K562 (cell line): Measurements from ENCODE around the gene SPDL1. TPM values are rescaled to one million over a fixed set of nuclear protein-coding genes. Genes with fewer than 3 reads are reported as not detected.

Source experiments
- ATAC-seq: fragments of 200-7000 bp; cut with Tn5 transposase; 3 replicates; pipeline ENCODE4 v1.9.1; 2020; ENCODE audit warnings: moderate library complexity
- BruUV-seq: library from RNA; stranded (reverse); fragments of 400-500 nt; replicated peaks from 2 replicates; lab custom pipeline; 2021; lab: Mats Ljungman, UMichigan
- CTCF ChIA-PET: fragments of 300-600 bp; formaldehyde crosslinking; extraction: SDS; loops from one replicate; lab custom pipeline; 2021; ENCODE audit warnings: low intra/inter-chr PET ratio; lab: Yijun Ruan, JAX
- POLR2A ChIA-PET: fragments of 300-600, 350-650 bp; sonication (Branson Sonifier 250); formaldehyde crosslinking; extraction: SDS; loops from one replicate; lab custom pipeline; 2021; ENCODE audit warnings: antibody characterized with exemption, inconsistent platforms; lab: Yijun Ruan, JAX
- DNase-seq, 4 experiments: peaks; one replicate each; pipeline versions ENCODE4 v3.0.0 to v3.0.0-alpha.2; 2011 to 2018; ENCODE audit warnings: low spot score in 3 of 4, mixed read lengths in 3 of 4; ENCODE audit errors: extremely low read depth in 1 of 4
- FAIRE-seq: peaks from 2 replicates; lab custom pipeline; 2011; peaks lifted over from hg19 to GRCh38; lab: Jason Lieb, UNC
- H2AFZ ChIP-seq: 2 replicates; pipeline ENCODE4 v1.6.0; 2011; ENCODE audit warnings: low read depth, low read length, control low read depth, inconsistent platforms
- H3K27ac ChIP-seq: fragments of 200-600 bp; 3 replicates; pipeline ENCODE4 v1.8.0; 2011; ENCODE audit warnings: low read depth, mild to moderate bottlenecking, control low read depth, inconsistent platforms, low read length, moderate library complexity, mixed read lengths; ENCODE audit errors: extremely low read depth
- H3K27me3 ChIP-seq, 2 experiments: fragments of 300-600 bp in 1 of 2; 2 replicates in 1 of 2; 3 replicates in 1 of 2; pipeline versions ENCODE4 v1.6.0 to v1.8.0; 2011; ENCODE audit warnings: inconsistent platforms in 2 of 2, low read length in 2 of 2, mild to moderate bottlenecking in 1 of 2, mixed read lengths in 1 of 2, moderate library complexity in 1 of 2; ENCODE audit not compliant: control insufficient read depth in 2 of 2, insufficient read depth in 2 of 2
- H3K36me3 ChIP-seq: fragments of 300-600 bp; 3 replicates; pipeline ENCODE4 v1.8.0; 2011; ENCODE audit warnings: mild to moderate bottlenecking, low read length, inconsistent platforms; ENCODE audit not compliant: control insufficient read depth, insufficient read depth
- H3K4me1 ChIP-seq, 2 experiments: fragments of 200-600 bp in 1 of 2; replicated peaks in 1 of 2; 2 replicates in 1 of 2; 3 replicates in 1 of 2; pipeline versions ENCODE4 v1.5.1 to v1.8.0; 2011; ENCODE audit warnings: inconsistent platforms in 2 of 2, low read length in 2 of 2, mild to moderate bottlenecking in 1 of 2, mixed read lengths in 1 of 2, moderate library complexity in 1 of 2; ENCODE audit not compliant: control insufficient read depth in 2 of 2, insufficient read depth in 2 of 2
- H3K4me2 ChIP-seq: 2 replicates; pipeline ENCODE4 v1.6.1; 2011; ENCODE audit warnings: low read length, control low read depth, inconsistent platforms, mixed read lengths; ENCODE audit not compliant: insufficient read depth
- H3K4me3 ChIP-seq: fragments of 200-600 bp; sonication (generic), shearing (Covaris generic); 2 replicates; pipeline ENCODE4 v1.5.1; 2016; ENCODE audit warnings: control low read depth, inconsistent platforms
- H3K79me2 ChIP-seq: fragments of 200-600 bp; 3 replicates; pipeline ENCODE4 v1.8.0; 2011; ENCODE audit warnings: low read length, inconsistent platforms; ENCODE audit not compliant: control insufficient read depth, insufficient read depth
- H3K9ac ChIP-seq, 2 experiments: 2 replicates each; pipeline versions ENCODE4 v1.6.0 to v1.6.1; 2011; ENCODE audit warnings: low read depth in 2 of 2, low read length in 2 of 2, control low read depth in 1 of 2, inconsistent platforms in 1 of 2, mild to moderate bottlenecking in 1 of 2, mixed read lengths in 1 of 2; ENCODE audit not compliant: insufficient read depth in 1 of 2
- H3K9me1 ChIP-seq: one replicate; pipeline ENCODE4 v1.6.0; 2011; ENCODE audit warnings: inconsistent platforms, mild to moderate bottlenecking, low read length, moderate library complexity; ENCODE audit not compliant: control insufficient read depth, insufficient read depth
- H3K9me3 ChIP-seq: replicated peaks from 2 replicates; pipeline ENCODE4 v1.5.1; 2011; ENCODE audit warnings: low read depth, low read length, inconsistent platforms; ENCODE audit not compliant: control insufficient read depth, insufficient read depth
- H4K20me1 ChIP-seq: replicated peaks from 2 replicates; pipeline ENCODE4 v1.6.1; 2011; ENCODE audit warnings: low read length, inconsistent platforms, mixed read lengths; ENCODE audit not compliant: control insufficient read depth, insufficient read depth
- ADNP ChIP-seq: fragments of 200-800 bp; sonication (Bioruptor generic); IDR thresholded peaks from 2 replicates; pipeline ENCODE4 v1.6.1; 2016; ENCODE audit warnings: missing genetic modification characterization, missing compliant biosample characterization
- HMG20A ChIP-seq: fragments of 450-650 bp; formaldehyde crosslinking; conservative IDR thresholded peaks from 2 replicates; pipeline ENCODE4 v1.4.0; 2020; ENCODE audit warnings: mild to moderate bottlenecking, mixed read lengths
- POLR3G ChIP-seq: IDR thresholded peaks from 2 replicates; pipeline ENCODE4 v1.6.1; 2011; ENCODE audit not compliant: insufficient read length, insufficient replicate concordance; ENCODE audit errors: extremely low read depth
- THRAP3 ChIP-seq: fragments of 450-650 bp; IDR thresholded peaks from 2 replicates; pipeline ENCODE4 v1.6.1; 2016; ENCODE audit warnings: mild to moderate bottlenecking, inconsistent platforms, borderline replicate concordance
- WGBS: fragments of 100-300 bp; shearing (Covaris generic); methylation state at CpG from one replicate; pipeline ENCODE4 v1.1.6; 2016; ENCODE audit warnings: low coverage, mixed read lengths; ENCODE audit not compliant: insufficient coverage; ENCODE audit errors: missing lambda C conversion rate; 5-methylcytosine and 5-hydroxymethylcytosine counted together
- in situ Hi-C: fragments of 300-500 bp; cut with MboI; formaldehyde crosslinking; loops from 4 replicates; pipeline ENCODE4 v1.15.0; 2018; ENCODE audit warnings: inconsistent platforms, mixed read lengths
- intact Hi-C: fragments of 100-400 bp; cut with micrococcal nuclease; formaldehyde crosslinking; loops from 2 replicates; pipeline ENCODE4 v1.14.2; 2022
- polyA plus RNA-seq, 8 experiments: library from polyadenylated mRNA; depleted of rRNA in 4 of 8; stranded (reverse) in 5 of 8; unstranded in 3 of 8; fragments of >200 nt; fragmentation: Nextera tagmentation in 2 of 8; fragmentation: Illumina TruSeq in 1 of 8; extraction: Ambion mirVana in 2 of 8; extraction: Trizol in 1 of 8; gene quantifications; 2 replicates each; pipeline versions ENCODE4 v1.2.1 to v1.2.3, GENCODE V29; 2011 to 2014; ENCODE audit warnings: inconsistent platforms in 1 of 8, missing spikeins in 1 of 8
- total RNA-seq, 7 experiments: library from RNA; depleted of rRNA in 6 of 7; stranded (reverse); fragments of >200 nt in 6 of 7; fragmentation: Illumina TruSeq in 2 of 7; extraction: Trizol in 2 of 7; gene quantifications; 2 replicates each; pipeline versions ENCODE4 v1.2.1 to v1.2.3, GENCODE V29; 2011 to 2021; ENCODE audit warnings: low replicate concordance in 1 of 7
- TF ChIP-seq, protein P1 (sequence below): sonication (generic); IDR thresholded peaks from 2 replicates; pipeline ENCODE4 v1.6.1; 2016
- TF ChIP-seq, protein P2 (sequence below): fragments of 450-650 bp; IDR thresholded peaks from one replicate; pipeline ENCODE4 v1.6.1; 2018; ENCODE audit warnings: mild to moderate bottlenecking, moderate library complexity; ENCODE audit not compliant: partially characterized antibody
- TF ChIP-seq, protein P3 (sequence below): fragments of 200-800 bp; sonication (Bioruptor generic); IDR thresholded peaks from 2 replicates; pipeline ENCODE4 v1.6.1; 2017; ENCODE audit warnings: missing genetic modification characterization, missing compliant biosample characterization

SPDL1 gene
- total and polyA plus RNA-seq, 9 of the 15 experiments (the other 6 are each of a cell fraction or from before 2014, with no cell fraction given): 32.4 to 59.6 (median 49.0) TPM

DNA sequence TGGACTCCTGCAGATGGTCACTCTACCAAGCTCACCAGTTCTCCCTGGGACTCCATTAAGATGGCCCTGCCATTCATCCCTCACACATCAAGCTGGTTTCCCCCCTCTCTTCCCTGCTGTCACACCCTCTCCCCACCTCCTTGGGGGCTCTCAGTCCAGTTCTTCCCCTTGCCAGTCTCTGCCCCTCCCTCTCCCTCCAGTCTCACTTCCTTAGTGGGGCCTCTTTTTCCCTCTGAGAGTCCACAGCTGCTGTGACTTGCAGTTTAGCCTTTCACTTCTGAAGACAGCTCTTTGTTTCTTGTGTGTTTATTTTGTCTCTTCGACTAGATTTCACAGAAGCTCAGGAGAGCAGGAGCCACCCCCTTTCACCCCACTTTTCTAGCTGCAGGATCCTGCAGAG lies 64.0 kb downstream of the SPDL1 start:
- no peak for FAIRE-seq
- H2AFZ ChIP-seq: no peak overlapping the region
- no TSS peak for BruUV-seq
- no peak overlapping the region for H3K9ac ChIP-seq
- H3K27ac ChIP-seq: no peak overlapping the region
- CTCF ChIA-PET: no interaction called here
- H4K20me1 ChIP-seq: peaks cover 7% of the 10 kb centered on the region; the same call in 1 of the 2 replicates
- H3K4me3 ChIP-seq: no peak overlapping the region
- DNase-seq: no peak
- H3K9me3 ChIP-seq: no peaks in the 10 kb centered on the region
- POLR2A ChIA-PET: no interaction called here
- 0% methylated on average over 1 of the region's 1 CpG for WGBS
- no peaks in the 10 kb centered on the region for H3K27me3 ChIP-seq
- in situ Hi-C loops (no loop called here), intact Hi-C loops (no loop called here)
- no peak for TF ChIP-seq ADNP (tag)
- TF ChIP-seq, protein P1, sequence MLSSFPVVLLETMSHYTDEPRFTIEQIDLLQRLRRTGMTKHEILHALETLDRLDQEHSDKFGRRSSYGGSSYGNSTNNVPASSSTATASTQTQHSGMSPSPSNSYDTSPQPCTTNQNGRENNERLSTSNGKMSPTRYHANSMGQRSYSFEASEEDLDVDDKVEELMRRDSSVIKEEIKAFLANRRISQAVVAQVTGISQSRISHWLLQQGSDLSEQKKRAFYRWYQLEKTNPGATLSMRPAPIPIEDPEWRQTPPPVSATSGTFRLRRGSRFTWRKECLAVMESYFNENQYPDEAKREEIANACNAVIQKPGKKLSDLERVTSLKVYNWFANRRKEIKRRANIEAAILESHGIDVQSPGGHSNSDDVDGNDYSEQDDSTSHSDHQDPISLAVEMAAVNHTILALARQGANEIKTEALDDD: no peak
- TF ChIP-seq POLR3G: no peak
- TF ChIP-seq, protein P2, sequence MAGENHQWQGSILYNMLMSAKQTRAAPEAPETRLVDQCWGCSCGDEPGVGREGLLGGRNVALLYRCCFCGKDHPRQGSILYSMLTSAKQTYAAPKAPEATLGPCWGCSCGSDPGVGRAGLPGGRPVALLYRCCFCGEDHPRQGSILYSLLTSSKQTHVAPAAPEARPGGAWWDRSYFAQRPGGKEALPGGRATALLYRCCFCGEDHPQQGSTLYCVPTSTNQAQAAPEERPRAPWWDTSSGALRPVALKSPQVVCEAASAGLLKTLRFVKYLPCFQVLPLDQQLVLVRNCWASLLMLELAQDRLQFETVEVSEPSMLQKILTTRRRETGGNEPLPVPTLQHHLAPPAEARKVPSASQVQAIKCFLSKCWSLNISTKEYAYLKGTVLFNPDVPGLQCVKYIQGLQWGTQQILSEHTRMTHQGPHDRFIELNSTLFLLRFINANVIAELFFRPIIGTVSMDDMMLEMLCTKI: no peak
- TF ChIP-seq THRAP3: no peak
- TF ChIP-seq, protein P3, sequence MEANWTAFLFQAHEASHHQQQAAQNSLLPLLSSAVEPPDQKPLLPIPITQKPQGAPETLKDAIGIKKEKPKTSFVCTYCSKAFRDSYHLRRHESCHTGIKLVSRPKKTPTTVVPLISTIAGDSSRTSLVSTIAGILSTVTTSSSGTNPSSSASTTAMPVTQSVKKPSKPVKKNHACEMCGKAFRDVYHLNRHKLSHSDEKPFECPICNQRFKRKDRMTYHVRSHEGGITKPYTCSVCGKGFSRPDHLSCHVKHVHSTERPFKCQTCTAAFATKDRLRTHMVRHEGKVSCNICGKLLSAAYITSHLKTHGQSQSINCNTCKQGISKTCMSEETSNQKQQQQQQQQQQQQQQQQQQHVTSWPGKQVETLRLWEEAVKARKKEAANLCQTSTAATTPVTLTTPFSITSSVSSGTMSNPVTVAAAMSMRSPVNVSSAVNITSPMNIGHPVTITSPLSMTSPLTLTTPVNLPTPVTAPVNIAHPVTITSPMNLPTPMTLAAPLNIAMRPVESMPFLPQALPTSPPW: peak; percentile 58; the same call in 1 of the 2 replicates
- no peak for TF ChIP-seq HMG20A (CRISPR knock-in tag)
- H3K4me1 ChIP-seq: peaks cover 11 to 40% of the 10 kb centered on the region in 2 experiments
- H3K4me2 ChIP-seq: no peak overlapping the region
- H3K36me3 ChIP-seq: no peaks in the 10 kb centered on the region
- no peak for ATAC-seq
- no peaks in the 10 kb centered on the region; the same call in 1 of the 3 replicates for H3K79me2 ChIP-seq
- no peaks in the 10 kb centered on the region for H3K9me1 ChIP-seq
